ENCODE data around the gene GABBR2.

Gene GABBR2

GRCh38 chr9:98391867-98392266, 316.9 kb downstream of the GABBR2 start:
- Histone ChIP-seq H2BK12ac (ENCODE audit: low read length) (no peak overlapping the region), H3K4me2 (ENCODE audit: low read length) (no peak overlapping the region), H3K36me3 (ENCODE audit: control insufficient read depth in 1 of 2, insufficient read depth in 2 of 2, low read length in 2 of 2) (no peaks in the 10 kb centered on the region), H3K4me3 (ENCODE audit: low read depth, low read length) (no peak overlapping the region), H4K12ac (ENCODE audit: low read depth, low read length) (no peak overlapping the region), H4K91ac (ENCODE audit: low read depth, low read length) (no peak overlapping the region), H3K18ac (ENCODE audit: low read length) (no peak overlapping the region), H3K79me2 (ENCODE audit: control insufficient read depth, insufficient read depth, low read length, poor library complexity) (no peaks in the 10 kb centered on the region), H3K4me1 (ENCODE audit: control insufficient read depth in 1 of 2, insufficient read depth in 2 of 2, low read length in 2 of 2) (no peaks in the 10 kb centered on the region), H3K9me3 (ENCODE audit: insufficient read depth, low read depth, low read length) (peaks cover 3% of the 10 kb centered on the region), H4K8ac (ENCODE audit: low read depth, low read length) (no peak overlapping the region), H2AFZ (ENCODE audit: insufficient read depth, low read length, poor library complexity) (no peak overlapping the region), H3K9ac (ENCODE audit: low read length) (no peak overlapping the region), H3K79me1 (ENCODE audit: low read length) (no peaks in the 10 kb centered on the region), H3K27me3 (ENCODE audit: insufficient read depth, low read length) (no peaks in the 10 kb centered on the region), H2BK120ac (ENCODE audit: insufficient read depth, low read length, poor library complexity) (no peak overlapping the region), H3K14ac (ENCODE audit: low read length) (no peak overlapping the region), H3K23ac (ENCODE audit: low read length) (no peak overlapping the region), H2AK5ac (ENCODE audit: low read length) (no peak overlapping the region), H3K4ac (ENCODE audit: low read depth, low read length) (no peak overlapping the region), H2BK5ac (ENCODE audit: low read depth, low read length, poor library complexity) (no peak overlapping the region), H3K27ac (ENCODE audit: low read depth, low read length) (no peak overlapping the region)
- no CpG with 5 or more reads among the region's 6 CpGs for WGBS (ENCODE audit: extremely low coverage, insufficient coverage, insufficient read length)
- DNase-seq: no peak

GRCh38 chr9:98391406-98391805, 317.3 kb downstream of the GABBR2 start:
- no peak overlapping the region for H3K27ac ChIP-seq (ENCODE audit: low read depth, low read length)
- no peaks in the 10 kb centered on the region for H3K79me1 ChIP-seq (ENCODE audit: low read length)
- H2BK12ac ChIP-seq (ENCODE audit: low read length): no peak overlapping the region
- WGBS (ENCODE audit: extremely low coverage, insufficient coverage, insufficient read length): no CpG with 5 or more reads among the region's 7 CpGs
- no peak overlapping the region for H2AK5ac ChIP-seq (ENCODE audit: low read length)
- H2BK120ac ChIP-seq (ENCODE audit: insufficient read depth, low read length, poor library complexity): no peak overlapping the region
- H3K27me3 ChIP-seq (ENCODE audit: insufficient read depth, low read length): no peaks in the 10 kb centered on the region
- H3K23ac ChIP-seq (ENCODE audit: low read length): no peak overlapping the region
- H3K4me2 ChIP-seq (ENCODE audit: low read length): no peak overlapping the region
- no peak overlapping the region for H3K9ac ChIP-seq (ENCODE audit: low read length)
- no peak overlapping the region for H4K8ac ChIP-seq (ENCODE audit: low read depth, low read length)
- no peaks in the 10 kb centered on the region for H3K36me3 ChIP-seq (ENCODE audit: control insufficient read depth in 1 of 2, insufficient read depth in 2 of 2, low read length in 2 of 2)
- H3K79me2 ChIP-seq (ENCODE audit: control insufficient read depth, insufficient read depth, low read length, poor library complexity): no peaks in the 10 kb centered on the region
- no peak overlapping the region for H2AFZ ChIP-seq (ENCODE audit: insufficient read depth, low read length, poor library complexity)
- no peak overlapping the region for H2BK5ac ChIP-seq (ENCODE audit: low read depth, low read length, poor library complexity)
- H3K4me1 ChIP-seq (ENCODE audit: control insufficient read depth in 1 of 2, insufficient read depth in 2 of 2, low read length in 2 of 2): no peaks in the 10 kb centered on the region
- no peak for DNase-seq
- H4K12ac ChIP-seq (ENCODE audit: low read depth, low read length): no peak overlapping the region
- peaks cover 3% of the 10 kb centered on the region for H3K9me3 ChIP-seq (ENCODE audit: insufficient read depth, low read depth, low read length)
- H4K91ac ChIP-seq (ENCODE audit: low read depth, low read length): no peak overlapping the region
- H3K18ac ChIP-seq (ENCODE audit: low read length): no peak overlapping the region
- H3K14ac ChIP-seq (ENCODE audit: low read length): no peak overlapping the region
- no peak overlapping the region for H3K4me3 ChIP-seq (ENCODE audit: low read depth, low read length)
- no peak overlapping the region for H3K4ac ChIP-seq (ENCODE audit: low read depth, low read length)

- Histone ChIP-seq H3K4me1 (ENCODE audit: control insufficient read depth in 1 of 2, insufficient read depth in 2 of 2, low read length in 2 of 2) (no peaks in the 10 kb centered on the region), H2BK5ac (ENCODE audit: low read depth, low read length, poor library complexity) (no peak overlapping the region), H3K4me3 (ENCODE audit: low read depth, low read length) (no peak overlapping the region), H3K14ac (ENCODE audit: low read length) (no peak overlapping the region), H2BK120ac (ENCODE audit: insufficient read depth, low read length, poor library complexity) (no peak overlapping the region), H2AK5ac (ENCODE audit: low read length) (no peak overlapping the region), H3K79me1 (ENCODE audit: low read length) (no peaks in the 10 kb centered on the region), H4K8ac (ENCODE audit: low read depth, low read length) (no peak overlapping the region), H3K18ac (ENCODE audit: low read length) (no peak overlapping the region), H3K9ac (ENCODE audit: low read length) (no peak overlapping the region), H2BK12ac (ENCODE audit: low read length) (no peak overlapping the region), H3K4ac (ENCODE audit: low read depth, low read length) (no peak overlapping the region), H3K36me3 (ENCODE audit: control insufficient read depth in 1 of 2, insufficient read depth in 2 of 2, low read length in 2 of 2) (no peaks in the 10 kb centered on the region), H3K79me2 (ENCODE audit: control insufficient read depth, insufficient read depth, low read length, poor library complexity) (no peaks in the 10 kb centered on the region), H3K23ac (ENCODE audit: low read length) (no peak overlapping the region), H3K27me3 (ENCODE audit: insufficient read depth, low read length) (no peaks in the 10 kb centered on the region), H4K12ac (ENCODE audit: low read depth, low read length) (no peak overlapping the region), H3K9me3 (ENCODE audit: insufficient read depth, low read depth, low read length) (no peaks in the 10 kb centered on the region), H3K27ac (ENCODE audit: low read depth, low read length) (no peak overlapping the region), H2AFZ (ENCODE audit: insufficient read depth, low read length, poor library complexity) (no peak overlapping the region), H3K4me2 (ENCODE audit: low read length) (no peak overlapping the region), H4K91ac (ENCODE audit: low read depth, low read length) (no peak overlapping the region)
- no CpG with 5 or more reads among the region's 3 CpGs for WGBS (ENCODE audit: extremely low coverage, insufficient coverage, insufficient read length)
- no peak for DNase-seq
These were observed 323.0 kb downstream of the GABBR2 start for GRCh38 chr9:98385751-98386150.

GRCh38 chr9:98383758-98384157, 325.0 kb downstream of the GABBR2 start:
- H3K4me2 ChIP-seq (ENCODE audit: low read length): no peak overlapping the region
- no peaks in the 10 kb centered on the region for H3K27me3 ChIP-seq (ENCODE audit: insufficient read depth, low read length)
- H2AK5ac ChIP-seq (ENCODE audit: low read length): no peak overlapping the region
- H3K27ac ChIP-seq (ENCODE audit: low read depth, low read length): no peak overlapping the region
- H2AFZ ChIP-seq (ENCODE audit: insufficient read depth, low read length, poor library complexity): no peak overlapping the region
- no peak for DNase-seq
- no peak overlapping the region for H3K18ac ChIP-seq (ENCODE audit: low read length)
- H2BK5ac ChIP-seq (ENCODE audit: low read depth, low read length, poor library complexity): no peak overlapping the region
- H4K91ac ChIP-seq (ENCODE audit: low read depth, low read length): no peak overlapping the region
- no CpG with 5 or more reads among the region's 4 CpGs for WGBS (ENCODE audit: extremely low coverage, insufficient coverage, insufficient read length)
- no peaks in the 10 kb centered on the region for H3K79me1 ChIP-seq (ENCODE audit: low read length)
- no peak overlapping the region for H4K12ac ChIP-seq (ENCODE audit: low read depth, low read length)
- H3K4me3 ChIP-seq (ENCODE audit: low read depth, low read length): no peak overlapping the region
- no peak overlapping the region for H4K8ac ChIP-seq (ENCODE audit: low read depth, low read length)
- H3K36me3 ChIP-seq (ENCODE audit: control insufficient read depth in 1 of 2, insufficient read depth in 2 of 2, low read length in 2 of 2): no peaks in the 10 kb centered on the region
- no peak overlapping the region for H3K4ac ChIP-seq (ENCODE audit: low read depth, low read length)
- no peak overlapping the region for H2BK12ac ChIP-seq (ENCODE audit: low read length)
- H3K79me2 ChIP-seq (ENCODE audit: control insufficient read depth, insufficient read depth, low read length, poor library complexity): no peaks in the 10 kb centered on the region
- no peak overlapping the region for H3K9ac ChIP-seq (ENCODE audit: low read length)
- no peak overlapping the region for H2BK120ac ChIP-seq (ENCODE audit: insufficient read depth, low read length, poor library complexity)
- peaks cover 2% of the 10 kb centered on the region for H3K9me3 ChIP-seq (ENCODE audit: insufficient read depth, low read depth, low read length)
- no peak overlapping the region for H3K23ac ChIP-seq (ENCODE audit: low read length)
- no peak overlapping the region for H3K14ac ChIP-seq (ENCODE audit: low read length)
- no peaks in the 10 kb centered on the region for H3K4me1 ChIP-seq (ENCODE audit: control insufficient read depth in 1 of 2, insufficient read depth in 2 of 2, low read length in 2 of 2)

Measured in trophoblast cell (in vitro differentiated cells and primary cell).